ENCODE measurements around the gene URI1. TPM values are rescaled to one million over a fixed set of nuclear protein-coding genes. Genes with fewer than 3 reads are reported as not detected.
A peak's percentile ranks its signal among the peaks of the same experiment; 100 is the strongest.

Gene URI1
- total RNA-seq, 1 donor from 2014 or later = 64.3 TPM

- intact Hi-C loops (cut with micrococcal nuclease) = no loop called here
These were observed 15.2 kb upstream of the URI1 start for GRCh38 chr19:29926801-29927200.

GRCh38 chr19:29927944-29928625, 14.0 kb upstream of the URI1 start:
- no peaks in the 10 kb centered on the region for H3K36me3 Mint-ChIP-seq (ENCODE audit: low read depth)
- intact Hi-C loops (cut with micrococcal nuclease) = no loop called here
- peaks cover 4% of the 10 kb centered on the region for H3K9me3 Mint-ChIP-seq
- peaks cover 5% of the 10 kb centered on the region for H3K27me3 Mint-ChIP-seq
- peaks cover 2% of the 10 kb centered on the region for H3K4me1 Mint-ChIP-seq
- H3K4me3 Mint-ChIP-seq = no peak overlapping the region
- no peak overlapping the region for H3K27ac Mint-ChIP-seq
- no peak for DNase-seq

More at GRCh38 chr19:29926801-29927200, 15.2 kb upstream of the URI1 start:
- H3K4me3 Mint-ChIP-seq = no peak overlapping the region
- H3K9me3 Mint-ChIP-seq = peaks cover 4% of the 10 kb centered on the region
- H3K27me3 Mint-ChIP-seq = peaks cover 5% of the 10 kb centered on the region
- no peaks in the 10 kb centered on the region for H3K36me3 Mint-ChIP-seq (ENCODE audit: low read depth)
- H3K27ac Mint-ChIP-seq = no peak overlapping the region
- DNase-seq = no peak
- H3K4me1 Mint-ChIP-seq = peaks cover 2% of the 10 kb centered on the region

- no peaks in the 10 kb centered on the region for H3K36me3 Mint-ChIP-seq (ENCODE audit: low read depth)
- intact Hi-C loops (cut with micrococcal nuclease) = no loop called here
- no peak for DNase-seq
- H3K27ac Mint-ChIP-seq = no peak overlapping the region
- H3K27me3 Mint-ChIP-seq = peaks cover 5% of the 10 kb centered on the region
- H3K9me3 Mint-ChIP-seq = peaks cover 4% of the 10 kb centered on the region
- H3K4me1 Mint-ChIP-seq = peaks cover 2% of the 10 kb centered on the region
- H3K4me3 Mint-ChIP-seq = no peak overlapping the region
These were observed 13.2 kb upstream of the URI1 start for GRCh38 chr19:29928831-29929230.

GRCh38 chr19:29934257-29934656, 7.8 kb upstream of the URI1 start:
- no peak for DNase-seq
- H3K27me3 Mint-ChIP-seq = peaks cover 10% of the 10 kb centered on the region
- intact Hi-C loops (cut with micrococcal nuclease) = no loop called here
- no peak overlapping the region for H3K4me3 Mint-ChIP-seq
- no peaks in the 10 kb centered on the region for H3K4me1 Mint-ChIP-seq
- no peak overlapping the region for H3K27ac Mint-ChIP-seq
- H3K36me3 Mint-ChIP-seq (ENCODE audit: low read depth) = no peaks in the 10 kb centered on the region
- peaks cover 18% of the 10 kb centered on the region for H3K9me3 Mint-ChIP-seq

- H3K27ac Mint-ChIP-seq = no peak overlapping the region
- H3K27me3 Mint-ChIP-seq = peaks cover 12% of the 10 kb centered on the region
- intact Hi-C loops (cut with micrococcal nuclease) = no loop called here
- no peak for DNase-seq
- H3K36me3 Mint-ChIP-seq (ENCODE audit: low read depth) = no peaks in the 10 kb centered on the region
- no peak overlapping the region for H3K4me3 Mint-ChIP-seq
- peaks cover 23% of the 10 kb centered on the region for H3K9me3 Mint-ChIP-seq
- no peaks in the 10 kb centered on the region for H3K4me1 Mint-ChIP-seq
These were observed 7.3 kb upstream of the URI1 start for GRCh38 chr19:29934781-29935180.

- no peaks in the 10 kb centered on the region for H3K4me1 Mint-ChIP-seq
- H3K4me3 Mint-ChIP-seq = no peak overlapping the region
- DNase-seq = no peak
- no peaks in the 10 kb centered on the region for H3K36me3 Mint-ChIP-seq (ENCODE audit: low read depth)
- H3K27me3 Mint-ChIP-seq = peaks cover 7% of the 10 kb centered on the region
- intact Hi-C loops (cut with micrococcal nuclease) = no loop called here
- H3K9me3 Mint-ChIP-seq = peaks cover 22% of the 10 kb centered on the region
- H3K27ac Mint-ChIP-seq = no peak overlapping the region
These were observed 5.6 kb upstream of the URI1 start for GRCh38 chr19:29936409-29936808.

- Mint-ChIP-seq H3K9me3 (peaks cover 16% of the 10 kb centered on the region), H3K4me3 (no peak overlapping the region), H3K27me3 (peaks cover 6% of the 10 kb centered on the region), H3K36me3 (ENCODE audit: low read depth) (peaks cover 7% of the 10 kb centered on the region), H3K27ac (no peak overlapping the region), H3K4me1 (peaks cover 10% of the 10 kb centered on the region)
- intact Hi-C loops (cut with micrococcal nuclease) = loop anchor here (2.0 to 10.0 kb wide), 2 partner anchors 95 to 335 kb away; partner anchors contain the start of gene POP4
- DNase-seq = no peak
These were observed 2.4 kb upstream of the URI1 start for GRCh38 chr19:29939628-29940027.

- H3K36me3 Mint-ChIP-seq (ENCODE audit: low read depth) = peaks cover 8% of the 10 kb centered on the region
- H3K9me3 Mint-ChIP-seq = peaks cover 16% of the 10 kb centered on the region
- peaks cover 22% of the 10 kb centered on the region for H3K4me1 Mint-ChIP-seq
- H3K27me3 Mint-ChIP-seq = peaks cover 6% of the 10 kb centered on the region
- no peak for DNase-seq
- peak overlapping the region; percentile 11 for H3K27ac Mint-ChIP-seq
- H3K4me3 Mint-ChIP-seq = peak overlapping the region; percentile 4
- intact Hi-C loops (cut with micrococcal nuclease) = loop anchor here (2.0 to 10.0 kb wide), 2 partner anchors 96 to 336 kb away; partner anchors contain the start of gene POP4
These were observed 961 bp upstream of the URI1 start for GRCh38 chr19:29940971-29941585.

GRCh38 chr19:29942404-29943261, 594 bp downstream of the URI1 start:
- H3K4me3 Mint-ChIP-seq = peak overlapping the region; percentile 88
- H3K36me3 Mint-ChIP-seq (ENCODE audit: low read depth) = peaks cover 8% of the 10 kb centered on the region
- intact Hi-C loops (cut with micrococcal nuclease) = loop anchor here (1.0 to 10.0 kb wide), 3 partner anchors 106 to 338 kb away; partner anchors contain the start of genes CCNE1 and POP4
- peaks cover 34% of the 10 kb centered on the region for H3K4me1 Mint-ChIP-seq
- peaks cover 2% of the 10 kb centered on the region for H3K27me3 Mint-ChIP-seq
- DNase-seq = peak; percentile 94
- peaks cover 7% of the 10 kb centered on the region for H3K9me3 Mint-ChIP-seq
- H3K27ac Mint-ChIP-seq = peak overlapping the region; percentile 91

GRCh38 chr19:29943615-29944014, 1.6 kb downstream of the URI1 start:
- DNase-seq = no peak
- H3K27me3 Mint-ChIP-seq = peaks cover 2% of the 10 kb centered on the region
- peak overlapping the region; percentile 91 for H3K27ac Mint-ChIP-seq
- peak overlapping the region; percentile 88 for H3K4me3 Mint-ChIP-seq
- H3K36me3 Mint-ChIP-seq (ENCODE audit: low read depth) = peaks cover 15% of the 10 kb centered on the region
- peaks cover 40% of the 10 kb centered on the region for H3K4me1 Mint-ChIP-seq
- intact Hi-C loops (cut with micrococcal nuclease) = loop anchor here (2.0 to 10.0 kb wide), 3 partner anchors 63 to 339 kb away; partner anchors contain the start of gene POP4
- H3K9me3 Mint-ChIP-seq = peaks cover 7% of the 10 kb centered on the region

- H3K27ac Mint-ChIP-seq = peak overlapping the region; percentile 81
- peaks cover 40% of the 10 kb centered on the region for H3K4me1 Mint-ChIP-seq
- H3K27me3 Mint-ChIP-seq = peaks cover 1% of the 10 kb centered on the region
- H3K36me3 Mint-ChIP-seq (ENCODE audit: low read depth) = peaks cover 16% of the 10 kb centered on the region
- DNase-seq = no peak
- H3K4me3 Mint-ChIP-seq = peak overlapping the region; percentile 60
- H3K9me3 Mint-ChIP-seq = peaks cover 5% of the 10 kb centered on the region
- intact Hi-C loops (cut with micrococcal nuclease) = loop anchor here (2.0 to 10.0 kb wide), 2 partner anchors 62 to 340 kb away; partner anchors contain the start of gene POP4
These were observed 2.5 kb downstream of the URI1 start for GRCh38 chr19:29944390-29945012.

- Mint-ChIP-seq H3K9me3 (no peaks in the 10 kb centered on the region), H3K27me3 (no peaks in the 10 kb centered on the region), H3K4me1 (peaks cover 40% of the 10 kb centered on the region), H3K4me3 (peak overlapping the region; percentile 60), H3K36me3 (ENCODE audit: low read depth) (peaks cover 16% of the 10 kb centered on the region), H3K27ac (peak overlapping the region; percentile 81)
- no peak for DNase-seq
- intact Hi-C loops (cut with micrococcal nuclease) = loop anchor here (2.0 to 10.0 kb wide), 2 partner anchors 62 to 340 kb away; partner anchors contain the start of gene POP4
These were observed 3.0 kb downstream of the URI1 start for GRCh38 chr19:29945017-29945416.

GRCh38 chr19:29945433-29945832, 3.4 kb downstream of the URI1 start:
- H3K4me1 Mint-ChIP-seq = peaks cover 42% of the 10 kb centered on the region
- no peaks in the 10 kb centered on the region for H3K27me3 Mint-ChIP-seq
- peak overlapping the region; percentile 60 for H3K4me3 Mint-ChIP-seq
- no peak for DNase-seq
- peaks cover 19% of the 10 kb centered on the region for H3K36me3 Mint-ChIP-seq (ENCODE audit: low read depth)
- intact Hi-C loops (cut with micrococcal nuclease) = loop anchor here (2.0 to 10.0 kb wide), 2 partner anchors 61 to 341 kb away; partner anchors contain the start of gene POP4
- H3K27ac Mint-ChIP-seq = peak overlapping the region; percentile 54
- no peaks in the 10 kb centered on the region for H3K9me3 Mint-ChIP-seq

All from activated CD4-positive, alpha-beta T cell treated with anti-CD3 and anti-CD28 coated beads, Interleukin-2, amount 10 ng/mL, durations not matched to agents 24 days and 14 days (primary cell).